Smooth muscle cell (in vitro differentiated cells): Measurements from ENCODE around the gene AK1. TPM values are rescaled to one million over a fixed set of nuclear protein-coding genes. Genes with fewer than 3 reads are reported as not detected.

Source experiments
- DNase-seq: peaks from one replicate; lab custom pipeline; 2025; ENCODE audit not compliant: unreplicated experiment; lab: John Stamatoyannopoulos, UW
- H2AFZ ChIP-seq: fragments of 200-600 bp; sonication (generic); 2 replicates; pipeline ENCODE4 v1.6.0; 2016; ENCODE audit warnings: antibody characterized with exemption, low read depth, mild to moderate bottlenecking
- H3F3A ChIP-seq: fragments of 200-600 bp; sonication (generic); 2 replicates; pipeline ENCODE4 v1.6.0; 2017; ENCODE audit warnings: antibody characterized with exemption, low read depth
- H3K27ac ChIP-seq: fragments of 200-600 bp; sonication (generic); 2 replicates; pipeline ENCODE4 v1.5.1; 2016; ENCODE audit warnings: low read depth, mild to moderate bottlenecking
- H3K27me3 ChIP-seq: fragments of 200-600 bp; sonication (generic); 2 replicates; pipeline ENCODE4 v1.6.1; 2016; ENCODE audit warnings: low read depth, mild to moderate bottlenecking
- H3K36me3 ChIP-seq: fragments of 200-600 bp; sonication (generic); 2 replicates; pipeline ENCODE4 v1.5.1; 2016; ENCODE audit warnings: low read depth
- H3K4me1 ChIP-seq: fragments of 200-600 bp; sonication (generic); 2 replicates; pipeline ENCODE4 v1.5.1; 2016; ENCODE audit warnings: low read depth
- H3K4me2 ChIP-seq: fragments of 200-600 bp; sonication (generic); 2 replicates; pipeline ENCODE4 v1.6.0; 2016; ENCODE audit warnings: mild to moderate bottlenecking
- H3K4me3 ChIP-seq: fragments of 200-600 bp; sonication (generic); 2 replicates; pipeline ENCODE4 v1.5.1; 2016; ENCODE audit warnings: mild to moderate bottlenecking
- H3K79me2 ChIP-seq: fragments of 200-600 bp; sonication (generic); 2 replicates; pipeline ENCODE4 v1.6.0; 2016; ENCODE audit warnings: low read depth, mild to moderate bottlenecking
- H3K9ac ChIP-seq: fragments of 200-600 bp; sonication (generic); 2 replicates; pipeline ENCODE4 v1.6.0; 2016; ENCODE audit warnings: low read depth
- H3K9me3 ChIP-seq: fragments of 200-600 bp; sonication (generic); replicated peaks from 2 replicates; pipeline ENCODE4 v1.5.1; 2016; ENCODE audit warnings: low read depth
- H4K20me1 ChIP-seq: fragments of 200-600 bp; sonication (generic); 2 replicates; pipeline ENCODE4 v1.6.0; 2016; ENCODE audit warnings: low read depth
- CTCF ChIP-seq: fragments of 200-600 bp; sonication (generic); IDR thresholded peaks from 2 replicates; pipeline ENCODE4 v1.5.1; 2017; ENCODE audit warnings: borderline replicate concordance, mild to moderate bottlenecking, antibody characterized with exemption; ENCODE audit not compliant: insufficient read depth, poor library complexity, severe bottlenecking
- WGBS: methylation state at CpG from one replicate; pipeline ENCODE4 v1.1.7; 2016; ENCODE audit warnings: low lambda C conversion rate; 5-methylcytosine and 5-hydroxymethylcytosine counted together
- polyA plus RNA-seq: library from polyadenylated mRNA; unstranded; fragments of >200 nt; fragmentation: Nextera tagmentation; extraction: Ambion mirVana; gene quantifications from 2 replicates; pipeline ENCODE4 v1.2.1, GENCODE V29; 2016
- total RNA-seq: library from RNA; depleted of rRNA; stranded (reverse); fragments of >200 nt; gene quantifications from 2 replicates; pipeline ENCODE4 v1.2.3, GENCODE V29; 2014

The AK1 gene
- total and polyA plus RNA-seq, 2 experiments from 2014 or later: 52.4 to 97.8 TPM

GRCh38 chr9:127822108-127822507 lies 55.4 kb downstream of the AK1 start:
- no peak overlapping the region for H3K4me3 ChIP-seq
- H3K79me2 ChIP-seq: no peaks in the 10 kb centered on the region
- no peak overlapping the region for H3K9ac ChIP-seq
- H3F3A ChIP-seq: no peaks in the 10 kb centered on the region
- no peak for TF ChIP-seq CTCF
- WGBS: 87% methylated on average over 4 of the region's 4 CpGs
- DNase-seq: no peak
- no peaks in the 10 kb centered on the region for H3K4me1 ChIP-seq
- H3K27me3 ChIP-seq: no peaks in the 10 kb centered on the region
- no peak overlapping the region for H3K27ac ChIP-seq
- no peaks in the 10 kb centered on the region for H3K9me3 ChIP-seq
- H3K4me2 ChIP-seq: no peak overlapping the region
- H4K20me1 ChIP-seq: no peaks in the 10 kb centered on the region
- H3K36me3 ChIP-seq: no peaks in the 10 kb centered on the region
- no peak overlapping the region for H2AFZ ChIP-seq

- no peak for TF ChIP-seq CTCF
- no peaks in the 10 kb centered on the region for H3K27me3 ChIP-seq
- no peak overlapping the region for H2AFZ ChIP-seq
- H3K9me3 ChIP-seq: no peaks in the 10 kb centered on the region
- no peak overlapping the region for H3K9ac ChIP-seq
- WGBS: 97% methylated on average over 11 of the region's 11 CpGs
- no peaks in the 10 kb centered on the region for H3K79me2 ChIP-seq
- no peaks in the 10 kb centered on the region for H3F3A ChIP-seq
- H4K20me1 ChIP-seq: no peaks in the 10 kb centered on the region
- H3K4me3 ChIP-seq: no peak overlapping the region
- H3K27ac ChIP-seq: no peak overlapping the region
- DNase-seq: no peak
- no peaks in the 10 kb centered on the region for H3K36me3 ChIP-seq
- H3K4me2 ChIP-seq: no peak overlapping the region
- no peaks in the 10 kb centered on the region for H3K4me1 ChIP-seq
These were observed 58.9 kb downstream of the AK1 start for GRCh38 chr9:127818574-127818973.

GRCh38 chr9:127817881-127818434 lies 59.5 kb downstream of the AK1 start:
- Histone ChIP-seq H2AFZ (no peak overlapping the region), H3F3A (no peaks in the 10 kb centered on the region), H3K9ac (no peak overlapping the region), H3K4me2 (no peak overlapping the region), H3K27ac (no peak overlapping the region), H3K79me2 (no peaks in the 10 kb centered on the region), H4K20me1 (no peaks in the 10 kb centered on the region), H3K27me3 (no peaks in the 10 kb centered on the region), H3K4me1 (no peaks in the 10 kb centered on the region), H3K9me3 (no peaks in the 10 kb centered on the region), H3K36me3 (no peaks in the 10 kb centered on the region), H3K4me3 (no peak overlapping the region)
- TF ChIP-seq CTCF: no peak
- no peak for DNase-seq
- 87% methylated on average over 17 of the region's 17 CpGs for WGBS

GRCh38 chr9:127816728-127817127 lies 60.7 kb downstream of the AK1 start:
- TF ChIP-seq CTCF: no peak
- H3K4me3 ChIP-seq: no peak overlapping the region
- no peaks in the 10 kb centered on the region for H3K27me3 ChIP-seq
- DNase-seq: no peak
- H2AFZ ChIP-seq: no peak overlapping the region
- WGBS: 96% methylated on average over 7 of the region's 8 CpGs
- no peaks in the 10 kb centered on the region for H3F3A ChIP-seq
- no peaks in the 10 kb centered on the region for H4K20me1 ChIP-seq
- no peak overlapping the region for H3K4me2 ChIP-seq
- no peak overlapping the region for H3K27ac ChIP-seq
- no peaks in the 10 kb centered on the region for H3K9me3 ChIP-seq
- H3K79me2 ChIP-seq: no peaks in the 10 kb centered on the region
- no peak overlapping the region for H3K9ac ChIP-seq
- no peaks in the 10 kb centered on the region for H3K4me1 ChIP-seq
- H3K36me3 ChIP-seq: no peaks in the 10 kb centered on the region
